Measurements from ENCODE around the gene TRIAP1.

Gene TRIAP1

GRCh38 chr12:120429368-120429767 is 16.8 kb downstream of the TRIAP1 start:
- DNase-seq (ENCODE audit: low spot score): no peak

- no peak for DNase-seq (ENCODE audit: low spot score)
Observed at GRCh38 chr12:120428597-120429229, 17.5 kb downstream of the TRIAP1 start.

GRCh38 chr12:120425797-120426196 is 20.4 kb downstream of the TRIAP1 start:
- DNase-seq (ENCODE audit: low spot score): no peak

GRCh38 chr12:120422892-120423456 is 23.2 kb downstream of the TRIAP1 start:
- no peak for DNase-seq (ENCODE audit: low spot score)

GRCh38 chr12:120421701-120422100 is 24.5 kb downstream of the TRIAP1 start:
- no peak for DNase-seq (ENCODE audit: low spot score)

- DNase-seq (ENCODE audit: low spot score): no peak
Observed at GRCh38 chr12:120417917-120418580, 28.1 kb downstream of the TRIAP1 start.

- no peak for DNase-seq (ENCODE audit: low spot score)
Observed at GRCh38 chr12:120416490-120417216, 29.5 kb downstream of the TRIAP1 start.

- no peak for DNase-seq (ENCODE audit: low spot score)
Observed at GRCh38 chr12:120413901-120414695, 32.1 kb downstream of the TRIAP1 start.

GRCh38 chr12:120412421-120412820 is 33.8 kb downstream of the TRIAP1 start:
- DNase-seq (ENCODE audit: low spot score): no peak

GRCh38 chr12:120408771-120409170 is 37.4 kb downstream of the TRIAP1 start:
- DNase-seq (ENCODE audit: low spot score): no peak

- DNase-seq (ENCODE audit: low spot score): no peak
Observed at GRCh38 chr12:120406553-120406952, 39.6 kb downstream of the TRIAP1 start.

- DNase-seq (ENCODE audit: low spot score): no peak
Observed at GRCh38 chr12:120406069-120406468, 40.1 kb downstream of the TRIAP1 start.

- no peak for DNase-seq (ENCODE audit: low spot score)
Observed at GRCh38 chr12:120404271-120404670, 41.9 kb downstream of the TRIAP1 start.

GRCh38 chr12:120403869-120404268 is 42.3 kb downstream of the TRIAP1 start:
- DNase-seq (ENCODE audit: low spot score): no peak

GRCh38 chr12:120402217-120402616 is 44.0 kb downstream of the TRIAP1 start:
- no peak for DNase-seq (ENCODE audit: low spot score)

GRCh38 chr12:120399531-120399930 is 46.7 kb downstream of the TRIAP1 start:
- no peak for DNase-seq (ENCODE audit: low spot score)

- DNase-seq (ENCODE audit: low spot score): no peak
Observed at GRCh38 chr12:120397824-120398540, 48.2 kb downstream of the TRIAP1 start.

GRCh38 chr12:120394483-120395367 is 51.5 kb downstream of the TRIAP1 start:
- no peak for DNase-seq (ENCODE audit: low spot score)
